NCI-H226 (cell line): Measurements from ENCODE around the gene FOLR1.
A peak's percentile ranks its signal among the peaks of the same experiment; 100 is the strongest.
"Not testable (repeated sequence)": the region's sequence is repeated elsewhere in the genome, so short reads cannot be mapped to it uniquely, and the experiment has no call there.

Source experiments
- DNase-seq: peaks from one replicate; pipeline ENCODE4 v3.0.0-alpha.2; 2015

The FOLR1 gene

DNA sequence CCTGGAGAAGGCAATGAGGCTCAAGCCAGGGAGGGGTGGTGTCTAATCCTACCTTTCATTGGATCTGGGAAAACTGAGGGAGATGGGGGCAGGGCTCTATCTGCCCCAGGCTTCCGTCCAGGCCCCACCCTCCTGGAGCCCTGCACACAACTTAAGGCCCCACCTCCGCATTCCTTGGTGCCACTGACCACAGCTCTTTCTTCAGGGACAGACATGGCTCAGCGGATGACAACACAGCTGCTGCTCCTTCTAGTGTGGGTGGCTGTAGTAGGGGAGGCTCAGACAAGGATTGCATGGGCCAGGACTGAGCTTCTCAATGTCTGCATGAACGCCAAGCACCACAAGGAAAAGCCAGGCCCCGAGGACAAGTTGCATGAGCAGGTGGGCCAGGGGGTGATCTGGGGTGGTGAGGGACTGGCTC, at the start of gene FOLR1:
Gene FOLR1, plus strand, starts transcription at position 180 of the 421 bp plus-strand sequence. Its CDS starts 34 bp downstream, at position 214.
- DNase-seq, result no peak

DNA sequence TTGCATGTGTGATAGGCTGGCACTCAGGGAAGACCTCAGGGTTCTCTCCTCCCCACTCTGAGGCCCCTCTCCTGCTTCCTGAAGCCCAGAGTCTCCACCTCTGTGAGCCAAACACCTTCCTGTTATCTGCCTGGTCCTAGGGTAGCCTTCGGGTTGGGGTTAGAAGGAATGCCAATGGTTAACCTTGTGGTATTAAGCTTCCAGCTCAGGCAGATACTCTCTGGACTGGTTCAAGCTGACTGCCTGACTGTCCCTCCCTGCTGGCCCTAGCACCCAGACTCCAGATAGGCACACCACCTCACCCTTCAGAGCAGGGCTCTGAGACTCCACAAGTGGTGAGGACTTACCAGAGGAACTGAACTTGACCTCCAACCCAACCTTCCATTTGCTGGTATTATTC, 49.4 kb upstream of the FOLR1 start:
- DNase-seq, result peak; percentile 38

DNA sequence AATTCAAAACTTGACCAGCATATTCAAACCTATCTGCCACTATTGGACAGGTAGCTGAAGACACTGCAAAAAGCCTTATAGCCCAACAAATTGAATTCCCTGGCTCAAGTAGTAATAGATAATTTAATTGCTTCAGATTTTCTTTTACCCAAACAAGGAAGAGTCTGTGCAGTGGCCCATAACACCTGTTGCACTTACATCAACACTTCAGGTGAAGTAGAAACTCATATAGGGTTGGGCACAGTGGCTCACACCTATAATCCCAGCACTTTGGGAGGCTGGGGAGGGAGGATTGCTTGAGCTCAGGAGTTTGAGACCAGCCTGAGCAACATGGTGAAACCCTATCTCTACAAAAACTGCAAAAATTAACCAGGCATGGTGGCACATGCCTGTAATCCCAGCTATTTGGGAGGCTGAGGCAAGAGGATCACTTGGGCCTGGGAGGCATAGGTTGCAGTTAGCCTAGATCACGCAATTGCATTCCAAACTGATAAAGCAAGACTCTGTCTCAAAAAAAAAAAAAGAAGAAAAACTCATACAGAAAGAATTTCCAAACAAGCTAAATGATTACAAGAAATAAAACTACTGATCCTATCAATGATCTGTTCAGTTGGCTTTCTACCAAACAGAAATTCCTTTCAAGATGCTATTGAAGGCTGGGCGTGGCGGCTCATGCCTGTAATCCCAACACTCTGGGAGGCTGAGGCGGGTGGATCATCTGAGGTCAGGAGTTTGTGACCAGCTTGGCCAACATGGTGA, 47.0 kb upstream of the FOLR1 start:
- DNase-seq, result peak; percentile 77

DNA sequence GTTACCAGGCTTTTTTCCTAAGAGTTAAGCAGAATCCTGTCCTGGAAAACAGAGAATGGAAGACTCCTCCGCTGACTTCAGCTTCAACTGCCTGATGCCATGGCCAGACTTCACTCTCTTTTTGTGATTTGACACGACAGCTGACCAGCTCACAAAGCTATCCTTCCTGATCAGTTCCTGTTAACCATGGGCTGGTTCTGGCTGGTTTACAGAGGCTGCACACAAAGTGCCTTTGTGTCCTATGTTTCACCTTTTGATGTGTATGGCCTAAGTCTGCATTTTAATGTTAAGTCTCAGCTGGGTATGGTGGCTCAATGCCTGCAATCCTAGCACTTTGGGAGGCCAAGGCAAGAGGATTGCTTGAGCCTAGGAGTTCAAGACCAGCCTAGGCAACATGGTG, 45.3 kb upstream of the FOLR1 start:
- no peak for DNase-seq

DNA sequence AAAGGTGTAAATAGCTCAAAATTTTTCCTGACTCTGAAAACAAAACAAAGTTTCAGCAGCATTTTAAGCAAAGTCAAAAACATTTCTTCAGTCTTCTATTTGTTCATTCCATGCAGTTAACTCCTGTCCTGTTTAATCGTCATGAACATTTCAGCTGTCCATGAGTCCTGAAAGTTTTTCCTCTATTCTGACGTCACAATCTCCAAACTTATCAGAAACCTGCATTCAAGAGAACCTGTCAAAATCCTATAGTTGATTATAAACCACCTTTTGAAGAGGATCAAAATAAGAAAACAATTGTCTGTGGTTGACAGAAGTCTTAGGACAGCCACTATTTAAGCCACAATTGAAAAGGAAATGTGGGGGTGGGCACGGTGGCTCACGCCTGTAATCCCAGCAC, 41.1 kb upstream of the FOLR1 start:
- no peak for DNase-seq

DNA sequence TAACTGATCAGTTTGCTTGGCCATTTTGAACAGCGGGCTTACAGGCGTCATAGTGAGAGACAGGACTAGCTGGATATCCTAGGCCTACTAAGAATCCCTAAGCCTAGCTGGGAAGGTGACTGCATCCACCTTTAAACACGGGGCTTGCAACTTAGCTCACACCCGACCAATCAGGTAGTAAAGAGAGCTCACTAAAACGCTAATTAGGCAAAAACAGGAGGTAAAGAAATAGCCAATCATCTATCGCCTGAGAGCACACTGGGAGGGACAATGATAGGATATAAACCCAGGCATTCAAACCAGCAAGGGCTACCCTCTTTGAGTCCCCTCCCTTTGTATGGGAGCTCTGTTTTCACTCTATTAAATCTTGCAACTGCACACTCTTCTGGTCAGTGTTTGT, 38.1 kb upstream of the FOLR1 start:
- DNase-seq, result not testable (repeated sequence)

DNA sequence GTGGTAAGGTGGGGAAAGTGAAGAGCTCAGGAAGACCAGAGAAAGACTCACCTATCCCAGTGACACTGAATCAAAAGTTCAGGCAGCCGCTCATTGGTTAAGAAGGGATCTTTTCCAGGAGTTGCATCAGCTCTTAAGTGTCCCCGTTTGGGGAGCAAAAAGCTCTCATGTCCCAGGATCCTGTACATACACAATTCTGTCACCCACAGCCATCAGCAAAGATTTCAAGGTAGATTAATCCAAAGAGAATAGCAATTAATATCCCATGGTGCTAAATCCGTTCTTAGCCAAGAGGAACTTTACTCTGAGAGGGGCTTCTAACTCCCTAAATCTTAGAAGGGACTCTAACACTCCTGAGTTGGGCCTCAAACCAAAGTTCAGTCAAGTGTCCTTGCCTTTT, 37.1 kb upstream of the FOLR1 start:
- DNase-seq, result no peak

DNA sequence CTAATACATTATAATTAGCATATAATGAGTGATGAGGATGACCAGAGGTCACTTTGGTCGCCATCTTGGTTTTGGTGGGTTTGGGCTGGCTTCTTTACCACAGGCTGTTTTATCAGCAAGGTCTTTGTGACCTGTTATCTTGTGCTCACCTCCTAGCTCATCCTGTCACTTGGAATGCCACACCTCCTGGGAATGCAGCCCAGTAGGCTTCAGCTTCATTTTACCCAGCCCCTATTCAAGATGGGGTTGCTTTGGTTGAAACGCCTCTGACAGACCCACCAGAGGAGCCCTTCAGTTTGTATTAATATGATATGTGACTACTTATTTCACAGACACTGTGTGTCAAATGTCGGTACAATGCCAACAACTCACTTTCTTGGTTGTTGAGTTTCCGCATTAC, 36.2 kb upstream of the FOLR1 start:
- DNase-seq, result no peak

DNA sequence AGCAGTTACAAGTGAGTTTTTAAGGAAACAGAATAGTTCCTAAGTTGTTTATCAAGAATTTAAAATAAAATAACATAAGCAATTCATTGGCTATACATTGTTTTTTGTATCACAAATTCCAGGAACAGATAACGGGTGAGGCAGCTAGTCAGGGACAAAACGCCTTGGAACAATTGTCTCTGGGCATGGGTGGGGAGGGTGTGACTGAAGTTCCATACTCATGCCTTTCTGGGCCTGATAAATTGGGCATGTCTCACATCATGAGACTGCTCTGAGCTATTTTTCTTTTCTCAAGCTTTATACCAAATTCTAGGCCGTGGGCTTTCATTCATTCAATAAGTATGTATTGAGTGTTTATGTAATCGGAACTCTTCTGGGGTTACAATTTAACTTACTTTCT, 34.8 kb upstream of the FOLR1 start:
- no peak for DNase-seq

DNA sequence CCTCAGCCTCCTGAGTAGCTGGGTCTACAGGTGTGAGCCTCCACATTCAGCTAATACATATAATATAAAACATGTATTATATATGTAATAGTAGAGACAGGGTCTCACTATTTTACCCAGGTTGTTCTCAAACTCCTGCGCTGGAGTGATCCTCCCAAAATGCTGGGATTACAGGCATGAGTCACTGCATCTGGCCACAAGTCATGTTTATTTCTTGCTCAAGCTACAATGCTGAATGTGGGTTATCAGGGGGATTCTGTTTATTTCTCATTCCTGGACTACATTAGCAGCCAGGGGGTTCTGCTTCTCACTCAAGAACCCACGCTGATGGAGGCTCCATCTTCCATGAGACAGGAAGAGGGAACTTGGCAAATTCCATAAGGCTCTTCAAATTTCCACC, 31.6 kb upstream of the FOLR1 start:
- no peak for DNase-seq

DNA sequence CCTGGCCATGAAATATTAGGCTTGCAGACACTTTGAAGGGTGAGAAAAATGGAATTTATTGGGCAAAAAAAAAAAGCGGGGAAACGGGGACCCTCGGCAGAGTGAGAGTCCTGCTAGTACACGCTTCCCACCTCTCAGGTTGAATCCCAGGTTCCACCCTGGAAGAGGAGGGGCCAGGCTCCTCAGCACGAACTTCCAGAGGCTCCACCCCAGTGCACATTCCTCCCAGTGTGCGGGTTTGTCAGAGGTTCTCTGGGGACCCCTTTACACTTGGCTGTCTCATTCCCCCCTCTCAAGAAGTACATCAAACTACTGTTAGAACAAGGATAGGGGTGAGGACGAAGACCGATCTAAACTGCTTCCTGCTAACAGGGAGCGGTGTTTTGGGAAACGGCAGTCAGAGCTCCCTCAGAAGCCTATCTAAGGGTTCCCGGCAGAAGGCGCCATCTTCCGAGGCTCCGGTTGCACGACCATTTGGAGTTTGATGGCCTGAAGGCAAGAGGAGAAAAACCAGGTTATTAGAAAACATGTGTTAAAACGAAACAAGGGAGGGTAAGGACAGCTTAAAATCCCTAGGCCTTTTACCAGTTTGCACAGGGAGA, 28.9 kb upstream of the FOLR1 start:
- DNase-seq, result no peak

DNA sequence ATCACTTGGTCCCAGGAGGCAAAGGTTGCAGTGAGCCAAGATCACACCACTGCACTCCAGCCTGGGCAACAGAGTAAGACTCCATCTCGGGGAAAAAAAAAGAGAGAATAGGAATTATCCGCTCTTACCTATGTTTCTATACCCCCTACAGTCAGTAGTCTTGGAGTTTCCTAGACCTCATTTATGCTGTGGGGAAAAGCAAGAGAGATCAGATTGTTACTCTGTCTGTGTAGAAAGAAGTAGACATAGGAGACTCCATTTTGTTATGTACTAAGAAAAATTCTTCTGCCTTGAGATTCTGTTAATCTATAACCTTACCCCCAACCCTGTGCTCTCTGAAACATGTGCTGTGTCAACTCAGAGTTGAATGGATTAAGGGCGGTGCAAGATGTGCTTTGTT, 27.8 kb upstream of the FOLR1 start:
- not testable (repeated sequence) for DNase-seq

DNA sequence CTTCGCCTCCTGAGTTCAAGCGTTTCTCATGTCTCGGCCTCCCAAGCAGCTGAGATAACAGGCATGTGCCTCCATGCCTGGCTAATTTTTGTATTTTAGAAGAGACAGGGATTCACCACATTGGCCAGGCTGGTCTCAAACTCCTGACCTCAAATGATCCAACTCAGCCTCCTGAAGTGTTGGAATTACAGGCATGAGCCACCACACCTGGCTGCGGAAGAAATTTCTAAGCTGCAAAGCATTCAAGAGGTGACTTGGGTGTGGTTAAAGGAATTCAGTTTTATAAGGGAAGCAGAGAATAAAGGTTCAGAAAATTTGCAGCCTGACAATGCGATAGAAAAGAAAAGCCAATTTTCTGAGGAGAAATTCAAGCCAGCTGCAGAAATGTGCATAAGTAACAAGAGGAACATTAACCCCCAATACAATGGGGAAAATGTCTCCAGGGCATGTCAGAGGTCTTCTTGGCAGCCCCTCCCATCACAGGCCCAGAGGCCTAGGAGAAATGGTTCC, 22.8 kb upstream of the FOLR1 start:
- not testable (repeated sequence) for DNase-seq

DNA sequence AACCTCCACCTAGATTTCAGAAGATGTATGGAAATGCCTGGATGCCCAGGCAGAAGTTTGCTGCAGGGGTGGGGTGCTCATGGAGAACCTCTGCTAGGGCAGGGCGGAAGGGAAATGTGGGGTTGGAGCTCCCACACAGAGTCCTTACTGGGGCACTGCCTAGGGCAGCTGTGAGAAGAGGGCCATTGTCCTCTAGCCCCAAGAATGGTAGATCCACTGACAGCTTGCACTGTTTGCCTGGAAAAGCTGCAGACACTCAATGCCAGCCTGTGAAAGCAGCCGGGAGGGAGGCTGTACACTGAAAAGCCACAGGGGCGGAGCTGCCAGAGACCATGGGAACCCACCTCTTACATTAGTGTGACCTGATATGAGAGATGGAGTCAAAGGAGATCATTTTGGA, 22.2 kb upstream of the FOLR1 start:
- not testable (repeated sequence) for DNase-seq

DNA sequence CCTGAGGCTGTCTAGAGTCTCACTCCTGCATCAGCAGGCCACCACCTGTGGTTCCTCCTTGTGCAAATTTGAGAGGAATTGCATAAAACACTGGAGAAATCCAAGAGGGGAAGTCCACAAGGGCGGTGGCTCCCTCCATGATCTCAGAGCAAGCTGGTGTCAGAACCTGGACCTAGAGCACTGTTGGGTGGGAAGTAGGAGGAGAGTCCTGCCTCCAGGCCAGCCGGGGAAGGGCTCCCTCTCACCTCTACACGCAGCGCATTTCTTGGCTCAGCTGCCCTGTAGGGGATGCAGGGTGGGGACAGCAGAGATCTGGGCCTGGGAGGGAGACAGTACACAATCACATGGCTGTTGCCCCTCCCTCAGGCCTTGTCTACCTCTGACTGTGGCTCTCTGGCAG, 19.9 kb upstream of the FOLR1 start:
- not testable (repeated sequence) for DNase-seq

DNA sequence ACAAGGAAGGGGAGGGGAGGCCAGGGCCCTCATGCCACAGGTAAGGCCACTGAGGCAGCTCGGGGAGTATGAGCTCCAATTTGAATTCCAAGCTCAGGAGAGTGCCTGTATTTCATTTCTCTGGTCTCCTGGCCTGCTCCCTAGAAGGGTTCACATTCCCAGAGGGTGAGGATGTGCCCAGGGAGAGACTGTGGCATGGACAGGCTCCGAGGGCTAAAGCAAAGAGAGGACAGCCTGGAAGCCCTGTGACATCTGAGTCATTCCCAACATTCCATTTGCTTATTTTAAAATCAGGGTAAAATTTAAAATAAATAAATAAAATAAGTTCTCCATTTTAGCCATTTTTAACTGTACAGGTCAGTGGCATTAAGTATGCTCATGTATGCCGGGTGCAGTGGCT, 18.6 kb upstream of the FOLR1 start:
- DNase-seq, result no peak

DNA sequence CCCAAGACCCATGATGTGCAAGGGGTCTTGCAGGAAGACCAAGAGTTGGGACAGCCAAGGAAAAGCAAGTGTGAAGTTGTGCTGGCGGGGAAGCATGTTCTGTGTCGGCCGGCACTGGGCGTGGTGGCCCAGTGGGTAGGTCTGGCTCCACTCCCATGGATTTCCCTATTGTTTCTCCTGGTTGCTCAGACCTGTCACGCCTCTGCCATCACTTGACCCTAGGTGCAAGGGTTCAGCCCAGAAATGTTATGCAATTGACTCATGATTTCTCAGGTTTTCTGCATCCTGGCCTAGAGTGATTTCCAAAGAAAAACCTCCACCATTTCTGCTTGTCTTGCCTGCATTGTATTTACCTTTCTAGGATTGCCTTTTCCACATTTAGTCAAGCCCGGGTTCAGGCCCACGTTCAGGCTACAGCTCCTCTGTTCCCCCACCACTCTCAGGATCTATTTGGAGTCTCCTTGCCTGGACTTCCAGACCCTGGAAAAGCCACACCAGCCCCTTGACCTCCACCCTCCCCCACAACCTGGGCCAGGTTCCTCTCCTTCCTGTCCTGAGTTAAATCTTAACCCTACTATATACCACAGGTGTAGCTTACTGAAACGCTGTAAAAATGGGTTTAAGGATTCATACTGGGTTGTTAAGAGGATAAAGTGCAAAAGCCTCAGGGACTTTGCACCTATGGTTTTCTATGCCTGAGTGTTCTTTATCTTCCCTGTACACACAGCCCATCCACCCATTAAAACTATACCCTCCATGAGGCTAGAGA, 17.5 kb upstream of the FOLR1 start:
- DNase-seq, result no peak

DNA sequence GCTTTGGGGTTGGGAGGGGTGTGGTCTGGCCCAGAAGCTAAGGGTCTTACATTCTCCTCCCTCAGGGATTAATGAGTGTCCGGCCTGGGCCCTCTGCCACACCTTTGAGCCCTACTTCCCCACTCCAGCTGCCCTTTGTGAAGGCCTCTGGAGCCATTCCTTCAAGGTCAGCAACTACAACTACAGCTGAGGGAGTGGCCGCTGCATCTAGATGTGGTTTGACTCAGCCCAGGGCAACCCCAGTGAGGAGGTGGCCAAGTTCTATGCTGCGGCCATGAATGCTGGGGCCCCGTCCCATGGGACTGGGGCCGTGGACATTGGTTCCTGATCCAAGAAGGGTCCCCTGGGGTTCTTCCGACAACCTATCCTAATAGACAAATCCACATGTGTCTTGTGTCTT, 14.3 kb upstream of the FOLR1 start:
- DNase-seq, result no peak

DNA sequence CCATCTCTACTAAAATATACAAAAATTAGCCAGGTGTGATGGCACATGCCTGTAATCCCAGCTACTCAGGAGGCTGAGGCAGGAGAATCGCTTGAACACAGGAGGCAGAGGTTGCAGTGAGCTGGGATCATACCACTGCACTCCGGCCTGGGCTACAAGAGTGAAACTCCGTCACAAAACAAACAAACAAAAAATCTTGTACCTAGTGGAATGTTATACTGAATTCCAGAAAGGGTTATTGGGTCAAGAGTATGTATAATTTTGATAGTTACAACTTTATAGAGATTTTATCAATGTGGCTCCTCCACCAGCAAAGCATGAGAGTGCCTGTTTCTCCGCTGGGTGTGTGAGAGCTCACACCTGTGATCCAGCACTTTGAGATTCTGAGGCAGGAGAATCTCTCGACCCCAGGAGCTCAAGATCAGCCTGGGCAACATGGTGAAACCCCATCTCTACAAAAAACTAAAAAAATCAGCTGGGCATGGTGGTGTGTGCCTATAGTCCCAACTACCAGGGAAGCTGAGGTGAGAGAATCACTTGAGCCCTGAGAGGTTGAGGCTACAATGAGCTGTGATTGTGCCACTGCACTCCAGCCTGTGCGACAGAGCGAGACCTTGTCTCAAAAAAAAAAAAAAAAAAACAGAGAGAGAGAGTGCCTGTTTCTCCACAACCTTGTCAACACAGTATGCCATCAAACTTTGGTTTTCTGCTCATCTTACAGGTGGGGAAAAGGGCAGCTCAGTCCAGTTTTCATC, 12.7 kb upstream of the FOLR1 start:
- no peak for DNase-seq

DNA sequence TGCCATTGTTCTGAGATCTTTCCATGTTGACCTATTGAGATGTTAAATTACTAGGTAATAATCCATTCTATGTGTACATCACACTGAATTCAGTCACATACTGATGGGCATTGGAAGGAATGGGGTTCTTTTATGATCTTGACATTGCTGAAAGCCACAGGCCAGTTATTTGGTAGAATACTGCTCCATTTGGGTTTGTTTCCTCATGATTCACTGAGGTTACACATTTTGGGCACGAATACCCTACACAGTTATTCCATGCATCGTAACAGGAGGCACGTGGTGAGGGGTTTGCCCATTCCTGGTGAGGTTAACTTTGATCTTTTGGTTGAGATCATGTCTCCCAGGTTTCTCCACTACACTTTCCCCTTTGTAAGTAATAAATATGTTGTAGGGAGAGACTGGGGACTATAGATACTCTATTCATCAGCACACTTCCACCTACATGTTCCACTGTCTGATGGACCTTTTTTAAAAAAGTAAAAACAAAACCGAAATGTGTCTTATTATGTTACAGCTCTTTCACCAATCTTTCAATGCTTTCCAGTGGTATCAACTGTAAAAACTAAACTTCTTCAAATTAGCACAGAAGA, 12.0 kb upstream of the FOLR1 start:
- DNase-seq, result no peak

DNA sequence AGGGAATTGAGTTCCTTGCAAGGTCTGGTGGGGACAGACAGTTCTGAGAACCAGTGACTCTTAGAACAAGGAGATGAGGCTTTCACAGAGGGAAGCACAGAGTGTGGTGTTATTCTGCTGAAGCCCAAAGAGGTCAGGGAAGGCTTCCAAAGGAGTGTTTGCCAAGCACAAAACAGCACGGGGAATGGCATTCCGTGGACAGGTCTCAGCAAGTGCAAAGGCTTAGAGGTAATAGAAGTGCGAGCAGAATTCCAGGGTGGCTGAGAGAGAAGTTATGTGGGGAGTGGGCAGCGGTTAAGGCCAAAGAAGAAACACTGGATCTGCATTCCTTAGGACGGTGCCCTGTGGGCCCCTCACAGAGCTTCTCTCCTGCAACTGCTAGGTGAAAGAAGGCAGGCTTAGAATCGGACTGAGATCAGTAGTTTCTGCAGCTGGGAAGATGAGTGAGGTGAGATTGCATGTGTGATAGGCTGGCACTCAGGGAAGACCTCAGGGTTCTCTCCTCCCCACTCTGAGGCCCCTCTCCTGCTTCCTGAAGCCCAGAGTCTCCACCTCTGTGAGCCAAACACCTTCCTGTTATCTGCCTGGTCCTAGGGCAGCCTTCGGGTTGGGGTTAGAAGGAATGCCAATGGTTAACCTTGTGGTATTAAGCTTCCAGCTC, 10.9 kb upstream of the FOLR1 start:
- DNase-seq, result not testable (repeated sequence)

DNA sequence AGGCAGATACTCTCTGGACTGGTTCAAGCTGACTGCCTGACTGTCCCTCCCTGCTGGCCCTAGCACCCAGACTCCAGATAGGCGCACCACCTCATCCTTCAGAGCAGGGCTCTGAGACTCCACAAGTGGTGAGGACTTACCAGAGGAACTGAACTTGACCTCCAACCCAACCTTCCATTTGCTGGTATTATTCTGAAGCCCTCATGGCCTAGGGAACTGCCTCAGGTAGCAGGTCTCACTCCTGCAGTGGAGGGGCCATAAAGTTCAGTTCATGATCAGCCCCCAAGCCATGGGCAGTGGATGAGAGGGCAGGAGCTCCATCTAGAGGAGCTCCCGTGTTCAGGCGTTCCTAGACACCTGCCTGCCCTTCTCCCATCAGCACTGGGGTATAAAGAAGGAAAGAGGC, 10.4 kb upstream of the FOLR1 start:
- not testable (repeated sequence) for DNase-seq
